HCT116 (cell line): ENCODE measurements around the gene FITM1.

Source experiments
- EZH2 ChIP-seq: fragments of 200-600 bp; sonication (generic); IDR thresholded peaks from 2 replicates; pipeline ENCODE4 v1.6.1; 2017; ENCODE audit warnings: antibody characterized with exemption, mixed run types
- EZH2phosphoT487 ChIP-seq: fragments of 200-600 bp; IDR thresholded peaks from 2 replicates; pipeline ENCODE4 v1.6.1; 2018; ENCODE audit warnings: antibody characterized with exemption, borderline replicate concordance
- JUND ChIP-seq: IDR thresholded peaks from 2 replicates; pipeline ENCODE4 v1.6.1; 2012
- POLR2A ChIP-seq: IDR thresholded peaks from 2 replicates; pipeline ENCODE4 v1.7.0; 2011; ENCODE audit warnings: borderline replicate concordance; ENCODE audit not compliant: insufficient read depth, insufficient read length; ENCODE audit errors: extremely low read depth
- POLR2AphosphoS5 ChIP-seq: IDR thresholded peaks from 2 replicates; pipeline ENCODE4 v1.6.1; 2011; ENCODE audit warnings: mild to moderate bottlenecking, low read depth, low read length, moderate library complexity
- SRF ChIP-seq: IDR thresholded peaks from 2 replicates; pipeline ENCODE4 v1.6.1; 2012; ENCODE audit warnings: low read depth
- TCF7L2 ChIP-seq: IDR thresholded peaks from 2 replicates; pipeline ENCODE4 v1.7.0; 2011; ENCODE audit warnings: borderline replicate concordance, inconsistent platforms; ENCODE audit not compliant: insufficient read depth, insufficient read length; ENCODE audit errors: extremely low read depth
- YY1 ChIP-seq: IDR thresholded peaks from 2 replicates; pipeline ENCODE4 v1.6.1; 2011; ENCODE audit warnings: low read length, low read depth, moderate library complexity, mild to moderate bottlenecking; ENCODE audit not compliant: insufficient replicate concordance; ENCODE audit errors: extremely low read depth
- ZNF274 ChIP-seq: fragments of 200-500 bp; sonication (Bioruptor generic); IDR thresholded peaks from 2 replicates; pipeline ENCODE4 v1.6.1; 2014; ENCODE audit warnings: mild to moderate bottlenecking, low read depth, low read length, inconsistent platforms
- TF ChIP-seq, protein P1 (sequence below), 3 experiments: fragments of 200-600 bp in 1 of 3; sonication (generic) in 1 of 3; IDR thresholded peaks in 2 of 3; conservative IDR thresholded peaks in 1 of 3; 2 replicates each; pipeline ENCODE4 v1.5.1; 2012 to 2017; ENCODE audit warnings: low read depth in 2 of 3, low read length in 2 of 3, antibody characterized with exemption in 1 of 3, borderline replicate concordance in 1 of 3, control low read depth in 1 of 3, mild to moderate bottlenecking in 1 of 3, mixed read lengths in 1 of 3, mixed run types in 1 of 3, moderate library complexity in 1 of 3; ENCODE audit not compliant: insufficient read depth in 1 of 3
- TF ChIP-seq, protein P2 (sequence below): IDR thresholded peaks from 2 replicates; pipeline ENCODE4 v1.6.1; 2011; ENCODE audit warnings: mild to moderate bottlenecking, low read length, moderate library complexity; ENCODE audit not compliant: insufficient replicate concordance; ENCODE audit errors: extremely low read depth

DNA sequence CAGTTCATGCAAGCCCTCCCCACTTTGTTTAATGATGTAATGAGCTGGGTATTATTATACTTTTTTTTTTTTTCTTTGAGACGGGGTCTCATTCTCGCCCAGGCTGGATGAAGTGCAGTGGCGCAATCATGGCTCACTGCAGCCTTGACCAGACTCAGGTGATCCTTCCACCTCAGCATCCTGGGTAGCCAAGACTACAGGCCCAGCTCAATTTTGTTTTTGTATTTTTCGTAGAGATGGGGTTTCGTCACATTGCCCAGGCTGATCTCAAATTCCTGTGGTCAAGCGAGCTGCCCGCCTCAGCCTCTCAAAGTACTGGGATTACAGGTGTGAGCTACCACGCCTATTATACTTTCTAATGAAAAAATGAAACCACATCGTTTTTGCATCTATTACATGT, 20.4 kb upstream of the FITM1 start:
- TF ChIP-seq EZH2phosphoT487 (no peak), POLR2A (no peak), YY1 (no peak), EZH2 (no peak), POLR2AphosphoS5 (no peak), JUND (no peak), SRF (no peak), TCF7L2 (no peak), ZNF274 (no peak)
- TF ChIP-seq, protein P1, sequence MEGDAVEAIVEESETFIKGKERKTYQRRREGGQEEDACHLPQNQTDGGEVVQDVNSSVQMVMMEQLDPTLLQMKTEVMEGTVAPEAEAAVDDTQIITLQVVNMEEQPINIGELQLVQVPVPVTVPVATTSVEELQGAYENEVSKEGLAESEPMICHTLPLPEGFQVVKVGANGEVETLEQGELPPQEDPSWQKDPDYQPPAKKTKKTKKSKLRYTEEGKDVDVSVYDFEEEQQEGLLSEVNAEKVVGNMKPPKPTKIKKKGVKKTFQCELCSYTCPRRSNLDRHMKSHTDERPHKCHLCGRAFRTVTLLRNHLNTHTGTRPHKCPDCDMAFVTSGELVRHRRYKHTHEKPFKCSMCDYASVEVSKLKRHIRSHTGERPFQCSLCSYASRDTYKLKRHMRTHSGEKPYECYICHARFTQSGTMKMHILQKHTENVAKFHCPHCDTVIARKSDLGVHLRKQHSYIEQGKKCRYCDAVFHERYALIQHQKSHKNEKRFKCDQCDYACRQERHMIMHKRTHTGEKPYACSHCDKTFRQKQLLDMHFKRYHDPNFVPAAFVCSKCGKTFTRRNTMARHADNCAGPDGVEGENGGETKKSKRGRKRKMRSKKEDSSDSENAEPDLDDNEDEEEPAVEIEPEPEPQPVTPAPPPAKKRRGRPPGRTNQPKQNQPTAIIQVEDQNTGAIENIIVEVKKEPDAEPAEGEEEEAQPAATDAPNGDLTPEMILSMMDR (IDR thresholded peaks at IDR 0.05 in 2 of 3, conservative IDR thresholded peaks at IDR 0.05 in 1 of 3; ENCODE audit: borderline replicate concordance in 1 of 3, insufficient read depth in 1 of 3, low read depth in 2 of 3, low read length in 2 of 3): no peak
- TF ChIP-seq, protein P2, sequence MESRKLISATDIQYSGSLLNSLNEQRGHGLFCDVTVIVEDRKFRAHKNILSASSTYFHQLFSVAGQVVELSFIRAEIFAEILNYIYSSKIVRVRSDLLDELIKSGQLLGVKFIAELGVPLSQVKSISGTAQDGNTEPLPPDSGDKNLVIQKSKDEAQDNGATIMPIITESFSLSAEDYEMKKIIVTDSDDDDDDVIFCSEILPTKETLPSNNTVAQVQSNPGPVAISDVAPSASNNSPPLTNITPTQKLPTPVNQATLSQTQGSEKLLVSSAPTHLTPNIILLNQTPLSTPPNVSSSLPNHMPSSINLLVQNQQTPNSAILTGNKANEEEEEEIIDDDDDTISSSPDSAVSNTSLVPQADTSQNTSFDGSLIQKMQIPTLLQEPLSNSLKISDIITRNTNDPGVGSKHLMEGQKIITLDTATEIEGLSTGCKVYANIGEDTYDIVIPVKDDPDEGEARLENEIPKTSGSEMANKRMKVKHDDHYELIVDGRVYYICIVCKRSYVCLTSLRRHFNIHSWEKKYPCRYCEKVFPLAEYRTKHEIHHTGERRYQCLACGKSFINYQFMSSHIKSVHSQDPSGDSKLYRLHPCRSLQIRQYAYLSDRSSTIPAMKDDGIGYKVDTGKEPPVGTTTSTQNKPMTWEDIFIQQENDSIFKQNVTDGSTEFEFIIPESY: no peak
